PC-3 (cell line): ENCODE measurements around the gene GMDS. TPM values are rescaled to one million over a fixed set of nuclear protein-coding genes. Genes with fewer than 3 reads are reported as not detected.

Source experiments
- ATAC-seq: fragments of 200-7000 bp; cut with Tn5 transposase; 2 replicates; pipeline ENCODE4 v1.9.1; 2020; ENCODE audit warnings: mild to moderate bottlenecking, moderate library complexity
- BruUV-seq: library from RNA; stranded (reverse); fragments of 400-500 nt; replicated peaks from 2 replicates; lab custom pipeline; 2021; lab: Mats Ljungman, UMichigan
- CTCF ChIA-PET: fragments of 300-600 bp; sonication (Branson Sonifier 250); formaldehyde crosslinking; loops from one replicate; lab custom pipeline; 2022; ENCODE audit warnings: antibody characterized with exemption; lab: Charles Lee
- POLR2A ChIA-PET: fragments of 300-600 bp; sonication (Branson Sonifier 250); formaldehyde crosslinking; loops from one replicate; lab custom pipeline; 2022; ENCODE audit warnings: antibody characterized with exemption; ENCODE audit not compliant: unreplicated experiment; lab: Charles Lee
- DNase-seq: peaks from one replicate; pipeline ENCODE4 v3.0.0-alpha.2; 2015
- H2AFZ ChIP-seq: fragments of 300-600 bp; sonication (generic); 2 replicates; pipeline ENCODE4 v1.6.0; 2016; ENCODE audit warnings: antibody characterized with exemption, low read length
- H3F3A ChIP-seq: fragments of 300-600 bp; sonication (generic); one replicate; pipeline ENCODE4 v1.6.0; 2017; ENCODE audit warnings: antibody characterized with exemption, low read length, control low read depth, mild to moderate bottlenecking; ENCODE audit not compliant: unreplicated experiment
- H3K27ac ChIP-seq: fragments of 300-600 bp; sonication (generic); 2 replicates; pipeline ENCODE4 v1.5.1; 2016; ENCODE audit warnings: mild to moderate bottlenecking, low read length
- H3K27me3 ChIP-seq: fragments of 300-600 bp; sonication (generic); 2 replicates; pipeline ENCODE4 v1.6.1; 2016; ENCODE audit warnings: low read length, mixed read lengths
- H3K36me3 ChIP-seq: fragments of 300-600 bp; sonication (generic); 2 replicates; pipeline ENCODE4 v1.6.1; 2016; ENCODE audit warnings: low read depth, mixed run types, low read length, mixed read lengths
- H3K4me1 ChIP-seq: fragments of 300-600 bp; sonication (generic); 2 replicates; pipeline ENCODE4 v1.5.1; 2016; ENCODE audit warnings: low read length; ENCODE audit not compliant: insufficient read depth
- H3K4me2 ChIP-seq: fragments of 300-600 bp; sonication (generic); 2 replicates; pipeline ENCODE4 v1.6.0; 2016; ENCODE audit warnings: low read length
- H3K4me3 ChIP-seq: fragments of 300-600 bp; sonication (generic); 2 replicates; pipeline ENCODE4 v1.5.1; 2016; ENCODE audit warnings: mild to moderate bottlenecking, low read length, mixed read lengths
- H3K79me2 ChIP-seq: fragments of 300-600 bp; sonication (generic); 2 replicates; pipeline ENCODE4 v1.6.1; 2017; ENCODE audit warnings: low read length, mixed read lengths
- H3K9ac ChIP-seq: fragments of 300-600 bp; sonication (generic); 2 replicates; pipeline ENCODE4 v1.6.0; 2016; ENCODE audit warnings: mild to moderate bottlenecking, low read length
- H3K9me2 ChIP-seq: fragments of 300-600 bp; sonication (generic); replicated peaks from 2 replicates; pipeline ENCODE4 v1.6.1; 2016; ENCODE audit warnings: mixed run types, low read length, mixed read lengths
- H3K9me3 ChIP-seq: fragments of 300-600 bp; sonication (generic); 2 replicates; pipeline ENCODE4 v1.6.1; 2016; ENCODE audit warnings: low read length, mixed read lengths
- H4K20me1 ChIP-seq: fragments of 300-600 bp; sonication (generic); 2 replicates; pipeline ENCODE4 v1.6.1; 2016; ENCODE audit warnings: low read length, mixed read lengths
- EZH2 ChIP-seq: fragments of 300-600 bp; sonication (generic); IDR thresholded peaks from one replicate; pipeline ENCODE4 v1.6.1; 2017; ENCODE audit warnings: antibody characterized with exemption, mild to moderate bottlenecking, low read length; ENCODE audit not compliant: unreplicated experiment
- EZH2phosphoT487 ChIP-seq: fragments of 300-600 bp; sonication (generic); IDR thresholded peaks from 2 replicates; pipeline ENCODE4 v1.6.1; 2018; ENCODE audit warnings: mild to moderate bottlenecking, antibody characterized with exemption, low read length, borderline replicate concordance
- intact Hi-C: fragments of 100-400 bp; cut with micrococcal nuclease; formaldehyde crosslinking; loops from 2 replicates; pipeline ENCODE4 v1.9.0; 2023
- total RNA-seq: library from RNA; depleted of rRNA; stranded (reverse); fragments of >200 nt; gene quantifications from 2 replicates; pipeline ENCODE4 v1.2.3, GENCODE V29; 2014
- TF ChIP-seq, protein P1 (sequence below): fragments of 300-600 bp; sonication (generic); conservative IDR thresholded peaks from 2 replicates; pipeline ENCODE4 v1.5.1; 2017; ENCODE audit warnings: antibody characterized with exemption, low read depth, mild to moderate bottlenecking, low read length

Gene GMDS
- total RNA-seq, 1 experiment from 2014 or later, result 18.3 TPM

- no peaks in the 10 kb centered on the region; the same call in 1 of the 2 replicates for H4K20me1 ChIP-seq
- no peaks in the 10 kb centered on the region for H3F3A ChIP-seq
- no peaks in the 10 kb centered on the region for H3K9me2 ChIP-seq
- no peaks in the 10 kb centered on the region for H3K9me3 ChIP-seq
- no peak for TF ChIP-seq EZH2phosphoT487
- TF ChIP-seq, protein P1, sequence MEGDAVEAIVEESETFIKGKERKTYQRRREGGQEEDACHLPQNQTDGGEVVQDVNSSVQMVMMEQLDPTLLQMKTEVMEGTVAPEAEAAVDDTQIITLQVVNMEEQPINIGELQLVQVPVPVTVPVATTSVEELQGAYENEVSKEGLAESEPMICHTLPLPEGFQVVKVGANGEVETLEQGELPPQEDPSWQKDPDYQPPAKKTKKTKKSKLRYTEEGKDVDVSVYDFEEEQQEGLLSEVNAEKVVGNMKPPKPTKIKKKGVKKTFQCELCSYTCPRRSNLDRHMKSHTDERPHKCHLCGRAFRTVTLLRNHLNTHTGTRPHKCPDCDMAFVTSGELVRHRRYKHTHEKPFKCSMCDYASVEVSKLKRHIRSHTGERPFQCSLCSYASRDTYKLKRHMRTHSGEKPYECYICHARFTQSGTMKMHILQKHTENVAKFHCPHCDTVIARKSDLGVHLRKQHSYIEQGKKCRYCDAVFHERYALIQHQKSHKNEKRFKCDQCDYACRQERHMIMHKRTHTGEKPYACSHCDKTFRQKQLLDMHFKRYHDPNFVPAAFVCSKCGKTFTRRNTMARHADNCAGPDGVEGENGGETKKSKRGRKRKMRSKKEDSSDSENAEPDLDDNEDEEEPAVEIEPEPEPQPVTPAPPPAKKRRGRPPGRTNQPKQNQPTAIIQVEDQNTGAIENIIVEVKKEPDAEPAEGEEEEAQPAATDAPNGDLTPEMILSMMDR, result no peak
- TF ChIP-seq EZH2, result no peak
- ATAC-seq (no peak), DNase-seq (no peak)
- H3K36me3 ChIP-seq, result no peaks in the 10 kb centered on the region
- H3K9ac ChIP-seq, result no peak overlapping the region
- H2AFZ ChIP-seq, result no peak overlapping the region
- no peaks in the 10 kb centered on the region for H3K27me3 ChIP-seq
- CTCF ChIA-PET, result no interaction called here
- peaks cover 17% of the 10 kb centered on the region for H3K79me2 ChIP-seq
- POLR2A ChIA-PET, result no interaction called here
- BruUV-seq, result no TSS peak
- no peak overlapping the region for H3K27ac ChIP-seq
- H3K4me2 ChIP-seq, result no peak overlapping the region
- H3K4me1 ChIP-seq, result no peaks in the 10 kb centered on the region; the same call in 1 of the 2 replicates
- intact Hi-C loops, result no loop called here
- no peak overlapping the region for H3K4me3 ChIP-seq
Measured at GRCh38 chr6:2203264-2203663, 42.1 kb downstream of the GMDS start.

GRCh38 chr6:2197984-2198383, 47.4 kb downstream of the GMDS start:
- Histone ChIP-seq H3K36me3 (no peaks in the 10 kb centered on the region), H2AFZ (no peak overlapping the region), H3K4me1 (peaks cover 21% of the 10 kb centered on the region), H3K9ac (no peak overlapping the region), H3K27me3 (no peaks in the 10 kb centered on the region), H3K9me3 (no peaks in the 10 kb centered on the region), H3K27ac (peak overlapping the region; percentile 28), H3K4me3 (no peak overlapping the region), H3K79me2 (peaks cover 3% of the 10 kb centered on the region; the same call in 1 of the 2 replicates), H3K9me2 (no peaks in the 10 kb centered on the region), H3F3A (no peaks in the 10 kb centered on the region), H3K4me2 (no peak overlapping the region), H4K20me1 (peaks cover 4% of the 10 kb centered on the region; the same call in 1 of the 2 replicates)
- POLR2A ChIA-PET, result no interaction called here
- no peak; the same call in 1 of the 2 replicates for ATAC-seq
- CTCF ChIA-PET, result interaction anchor here (0.9 kb wide), 1 partner anchor 11 kb away, joined by 3 read pairs; no protein-coding TSS in a partner anchor
- intact Hi-C loops, result loop anchor here (2.0 to 10.0 kb wide), 5 partner anchors 36 to 593 kb away; no protein-coding TSS in a partner anchor
- TF ChIP-seq, protein P1, result no peak
- no peak for TF ChIP-seq EZH2
- TF ChIP-seq EZH2phosphoT487, result no peak
- no TSS peak for BruUV-seq
- no peak for DNase-seq

GRCh38 chr6:2197177-2197671, 48.2 kb downstream of the GMDS start:
- no TSS peak for BruUV-seq
- Histone ChIP-seq H3K27ac (peak overlapping the region; percentile 28), H3K9me3 (no peaks in the 10 kb centered on the region), H4K20me1 (peaks cover 4% of the 10 kb centered on the region; the same call in 1 of the 2 replicates), H2AFZ (no peak overlapping the region), H3K9ac (no peak overlapping the region), H3K4me1 (peaks cover 21% of the 10 kb centered on the region), H3K4me2 (no peak overlapping the region), H3K27me3 (no peaks in the 10 kb centered on the region), H3K4me3 (no peak overlapping the region), H3K9me2 (no peaks in the 10 kb centered on the region), H3F3A (no peaks in the 10 kb centered on the region), H3K36me3 (no peaks in the 10 kb centered on the region), H3K79me2 (peaks cover 3% of the 10 kb centered on the region; the same call in 1 of the 2 replicates)
- ATAC-seq (peak; percentile 82), DNase-seq (peak; percentile 69)
- POLR2A ChIA-PET, result interaction anchor here (0.6 kb wide), 1 partner anchor 49 kb away, joined by 3 read pairs; no protein-coding TSS in a partner anchor
- CTCF ChIA-PET, result interaction anchor here (0.9 kb wide), 1 partner anchor 12 kb away, joined by 3 read pairs; no protein-coding TSS in a partner anchor
- no peak for TF ChIP-seq EZH2phosphoT487
- intact Hi-C loops, result loop anchor here (2.0 to 10.0 kb wide), 5 partner anchors 35 to 592 kb away; no protein-coding TSS in a partner anchor
